NCI-H1417 treated with DMSO at 0.1 percent for 48 hours (cell line): ENCODE results near the gene CXorf65.

Experiments used
- DNase-seq: peaks from one replicate; lab custom pipeline; 2025; lab: John Stamatoyannopoulos, UW

Gene CXorf65

DNA sequence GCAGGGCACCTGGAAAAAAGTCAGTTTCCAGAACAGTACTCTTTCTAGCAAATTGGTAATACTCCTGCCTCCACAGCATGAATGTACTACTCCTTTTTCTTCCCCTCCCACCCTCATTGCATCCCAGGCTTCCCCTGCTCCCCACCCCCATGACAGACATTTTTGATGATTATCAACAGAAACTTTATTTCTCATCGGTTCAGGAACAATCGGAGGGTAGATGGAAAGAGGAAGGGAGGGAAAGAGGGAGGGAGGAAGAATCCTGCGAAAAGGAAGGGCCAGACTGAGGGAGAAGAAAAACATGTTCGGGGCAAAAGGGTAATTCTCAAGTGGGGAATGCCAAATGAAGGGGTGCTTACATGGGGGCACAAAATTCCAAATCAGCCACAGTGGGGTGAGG lies 705 bp upstream of the CXorf65 start:
- DNase-seq = no peak

DNA sequence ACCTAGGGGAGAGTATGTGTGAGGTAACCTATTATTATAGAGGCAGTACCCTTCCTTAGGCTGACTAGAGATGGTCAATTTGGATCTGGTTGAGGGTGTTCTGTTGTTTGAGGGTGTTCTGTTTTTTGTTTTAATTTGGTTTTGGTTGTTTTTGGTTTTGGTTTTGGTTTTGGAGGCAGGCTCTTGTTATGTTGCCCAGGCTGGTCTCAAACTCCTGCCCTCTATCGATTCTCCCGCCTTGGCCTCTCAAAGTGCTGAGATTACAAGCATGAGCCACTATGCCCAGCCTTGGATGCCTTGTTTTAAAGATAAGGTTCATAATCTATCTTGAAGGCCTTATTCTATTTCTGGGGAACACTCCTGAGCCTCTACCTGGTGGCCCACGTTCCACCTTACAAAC lies 912 bp downstream of the CXorf65 start:
- DNase-seq = no peak

DNA sequence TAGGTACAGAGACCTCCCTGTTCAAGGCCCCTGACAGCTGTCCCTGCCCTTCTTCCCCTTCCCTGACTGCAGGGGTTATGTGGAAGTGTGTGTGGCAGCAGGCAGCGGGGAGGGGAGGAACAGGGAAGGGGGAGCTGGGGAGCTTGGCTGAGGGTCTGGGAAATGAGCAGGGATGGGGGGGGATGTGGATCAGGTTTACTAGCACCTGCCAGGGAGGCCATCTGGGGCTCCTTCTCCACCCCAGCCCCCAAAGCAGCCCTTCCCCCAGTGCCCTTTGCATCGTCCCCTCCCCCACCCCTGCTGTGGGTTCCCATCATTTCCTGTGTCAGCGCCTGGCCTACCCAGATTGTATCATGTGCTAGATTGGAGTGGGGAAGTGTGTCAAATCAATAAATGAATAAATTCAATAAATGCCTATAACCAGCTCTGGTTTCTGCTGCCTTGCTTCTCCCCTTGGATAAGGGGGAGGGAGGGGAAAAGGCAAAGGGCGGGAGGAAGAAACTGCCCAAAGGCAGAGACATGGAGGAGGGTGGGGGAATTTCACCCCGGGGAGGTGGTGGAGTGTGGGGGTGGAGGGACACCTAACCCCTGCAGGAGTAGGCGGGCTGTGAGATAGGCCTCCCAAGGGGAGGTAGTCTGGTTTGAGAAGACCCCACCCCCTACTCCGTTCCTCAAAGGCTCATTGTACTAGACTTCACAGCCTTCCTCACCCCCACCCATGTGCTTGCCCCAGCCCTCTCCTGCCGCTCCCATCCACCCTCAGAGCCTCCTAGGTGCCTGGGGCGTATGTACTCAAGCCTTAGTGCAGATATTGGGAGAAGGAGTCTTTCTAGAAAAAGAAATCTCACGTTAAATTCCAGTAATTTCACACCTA lies 3.2 kb downstream of the CXorf65 start:
- DNase-seq = no peak

DNA sequence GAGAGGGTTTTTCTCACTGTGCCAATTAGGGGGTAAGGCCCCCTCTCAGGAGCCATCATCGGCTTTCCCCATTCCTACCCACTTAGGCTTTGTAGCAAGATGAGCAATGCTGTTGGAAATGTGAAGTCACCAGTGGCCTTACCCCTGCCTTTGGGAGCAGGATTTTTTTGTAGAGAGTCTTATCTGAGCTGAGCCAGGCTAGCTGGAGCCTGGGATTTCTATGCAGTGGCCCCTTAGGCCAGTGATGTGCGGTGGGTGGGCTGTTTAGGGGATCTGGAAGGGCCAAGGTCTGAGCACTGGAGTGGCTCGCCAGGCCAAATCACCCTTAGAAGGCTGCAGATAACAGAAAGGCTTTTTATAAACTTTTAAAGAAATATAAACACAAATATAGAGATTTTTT lies 4.2 kb downstream of the CXorf65 start:
- DNase-seq = no peak

DNA sequence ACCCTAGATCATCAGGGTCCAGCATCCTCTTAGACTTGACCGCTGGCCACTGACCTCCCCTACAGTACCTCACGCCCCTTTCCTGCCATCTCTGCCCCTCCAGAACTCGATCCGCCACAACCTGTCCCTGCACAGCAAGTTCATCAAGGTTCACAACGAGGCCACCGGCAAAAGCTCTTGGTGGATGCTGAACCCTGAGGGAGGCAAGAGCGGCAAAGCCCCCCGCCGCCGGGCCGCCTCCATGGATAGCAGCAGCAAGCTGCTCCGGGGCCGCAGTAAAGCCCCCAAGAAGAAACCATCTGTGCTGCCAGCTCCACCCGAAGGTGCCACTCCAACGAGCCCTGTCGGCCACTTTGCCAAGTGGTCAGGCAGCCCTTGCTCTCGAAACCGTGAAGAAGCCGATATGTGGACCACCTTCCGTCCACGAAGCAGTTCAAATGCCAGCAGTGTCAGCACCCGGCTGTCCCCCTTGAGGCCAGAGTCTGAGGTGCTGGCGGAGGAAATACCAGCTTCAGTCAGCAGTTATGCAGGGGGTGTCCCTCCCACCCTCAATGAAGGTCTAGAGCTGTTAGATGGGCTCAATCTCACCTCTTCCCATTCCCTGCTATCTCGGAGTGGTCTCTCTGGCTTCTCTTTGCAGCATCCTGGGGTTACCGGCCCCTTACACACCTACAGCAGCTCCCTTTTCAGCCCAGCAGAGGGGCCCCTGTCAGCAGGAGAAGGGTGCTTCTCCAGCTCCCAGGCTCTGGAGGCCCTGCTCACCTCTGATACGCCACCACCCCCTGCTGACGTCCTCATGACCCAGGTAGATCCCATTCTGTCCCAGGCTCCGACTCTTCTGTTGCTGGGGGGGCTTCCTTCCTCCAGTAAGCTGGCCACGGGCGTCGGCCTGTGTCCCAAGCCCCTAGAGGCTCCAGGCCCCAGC lies 5.7 kb downstream of the CXorf65 start:
- DNase-seq = no peak

DNA sequence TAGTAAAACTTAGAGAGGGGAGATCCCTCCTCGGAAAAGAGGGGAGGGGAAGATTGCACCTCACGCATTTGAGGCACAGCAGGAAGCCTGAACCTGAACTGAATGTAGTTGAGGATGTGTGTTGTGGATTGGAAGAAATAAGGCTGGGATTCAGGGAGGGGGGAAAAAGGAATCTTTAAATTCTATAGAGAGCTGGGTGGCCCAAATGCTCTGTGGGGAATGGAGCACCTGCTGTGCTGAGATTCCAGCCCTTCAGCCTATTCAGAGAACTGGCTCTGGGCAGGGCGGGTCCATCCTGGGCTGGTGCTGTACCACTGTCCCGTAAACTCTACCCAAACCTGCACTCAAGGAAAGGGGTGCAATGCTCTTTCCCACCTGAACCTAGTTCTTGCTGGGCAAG lies 6.8 kb downstream of the CXorf65 start:
- DNase-seq = no peak

DNA sequence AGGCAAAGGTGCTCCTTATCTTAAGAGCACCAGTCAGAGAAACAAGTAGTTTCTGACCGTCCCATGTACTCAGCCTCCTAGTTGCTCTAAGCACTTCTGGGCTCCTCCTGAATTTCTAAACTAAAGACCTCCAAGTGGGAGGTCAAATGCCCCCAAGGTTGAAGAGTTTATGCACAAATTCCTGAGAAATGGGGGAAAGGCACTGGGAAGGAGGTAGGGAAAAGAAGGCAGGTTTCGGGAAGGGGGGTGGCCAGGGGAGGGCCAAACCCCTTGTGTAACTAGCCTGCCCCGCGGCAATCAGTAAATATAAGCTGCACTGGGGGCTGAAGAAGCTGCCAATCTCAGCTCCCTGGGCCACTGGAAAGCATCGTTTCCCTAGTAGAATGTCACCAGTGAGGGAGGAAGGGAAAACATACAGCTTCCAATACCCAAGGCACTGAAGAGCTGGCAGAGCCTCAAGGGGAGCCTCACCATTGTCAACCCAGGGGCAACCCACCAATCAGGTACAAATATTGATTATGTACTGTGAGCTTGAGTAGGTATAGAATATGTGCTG lies 7.5 kb downstream of the CXorf65 start:
- no peak for DNase-seq

DNA sequence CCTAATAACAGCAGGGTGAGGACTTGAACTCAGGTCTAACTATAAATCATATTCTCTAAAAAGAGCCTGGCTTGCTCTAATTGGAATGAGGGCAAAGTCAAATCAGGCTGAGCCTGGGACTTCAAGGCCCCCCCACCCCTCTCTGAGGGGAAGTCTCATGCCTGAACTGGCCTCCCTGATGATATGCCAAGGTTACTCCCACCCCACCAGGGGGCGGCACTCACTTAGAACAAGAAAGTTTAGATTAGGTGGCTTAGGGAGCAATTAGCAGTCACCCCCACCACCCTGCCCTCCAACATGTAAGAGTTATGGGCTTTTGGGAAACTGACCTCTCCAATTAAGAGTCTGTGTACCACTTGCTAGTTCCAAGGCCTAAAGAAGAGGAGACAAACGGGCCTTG lies 8.2 kb downstream of the CXorf65 start:
- no peak for DNase-seq

DNA sequence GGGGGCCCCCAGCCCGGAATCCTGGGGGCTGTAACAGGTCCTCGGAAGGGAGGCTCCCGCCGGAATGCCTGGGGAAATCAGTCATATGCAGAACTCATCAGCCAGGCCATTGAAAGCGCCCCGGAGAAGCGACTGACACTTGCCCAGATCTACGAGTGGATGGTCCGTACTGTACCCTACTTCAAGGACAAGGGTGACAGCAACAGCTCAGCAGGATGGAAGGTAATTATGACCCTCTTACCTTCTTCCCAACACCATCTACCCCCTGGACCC lies 9.8 kb downstream of the CXorf65 start:
- DNase-seq = no peak

DNA sequence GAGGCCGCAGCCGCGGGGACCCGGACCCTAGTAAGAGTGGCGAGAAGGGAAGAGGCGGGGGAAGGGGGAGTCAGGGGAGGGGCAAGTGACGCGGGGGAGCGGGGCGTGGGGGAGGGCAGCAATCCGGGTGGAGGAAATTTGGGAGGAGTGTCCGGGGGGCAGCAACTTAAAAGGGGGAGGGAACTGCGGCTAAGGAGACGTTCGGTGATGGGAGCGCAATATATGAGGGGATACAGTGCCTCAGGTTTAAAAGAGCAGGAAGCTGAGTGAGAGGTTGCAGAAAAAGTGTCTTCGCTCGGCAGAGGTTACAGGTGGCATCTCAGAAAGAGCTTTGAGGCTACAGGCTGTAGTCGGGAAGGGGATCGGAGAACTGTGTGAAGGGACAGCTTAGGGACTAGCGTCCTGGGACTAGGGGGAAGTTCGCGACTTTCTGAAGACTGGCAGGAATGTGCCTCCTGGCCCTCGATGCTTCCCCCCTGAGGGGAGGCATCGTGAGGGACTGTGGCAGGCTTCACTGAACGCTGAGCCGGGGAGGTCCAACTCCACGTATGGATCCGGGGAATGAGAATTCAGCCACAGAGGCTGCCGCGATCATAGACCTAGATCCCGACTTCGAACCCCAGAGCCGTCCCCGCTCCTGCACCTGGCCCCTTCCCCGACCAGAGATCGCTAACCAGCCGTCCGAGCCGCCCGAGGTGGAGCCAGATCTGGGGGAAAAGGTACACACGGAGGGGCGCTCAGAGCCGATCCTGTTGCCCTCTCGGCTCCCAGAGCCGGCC lies 10.4 kb downstream of the CXorf65 start:
- no peak for DNase-seq

DNA sequence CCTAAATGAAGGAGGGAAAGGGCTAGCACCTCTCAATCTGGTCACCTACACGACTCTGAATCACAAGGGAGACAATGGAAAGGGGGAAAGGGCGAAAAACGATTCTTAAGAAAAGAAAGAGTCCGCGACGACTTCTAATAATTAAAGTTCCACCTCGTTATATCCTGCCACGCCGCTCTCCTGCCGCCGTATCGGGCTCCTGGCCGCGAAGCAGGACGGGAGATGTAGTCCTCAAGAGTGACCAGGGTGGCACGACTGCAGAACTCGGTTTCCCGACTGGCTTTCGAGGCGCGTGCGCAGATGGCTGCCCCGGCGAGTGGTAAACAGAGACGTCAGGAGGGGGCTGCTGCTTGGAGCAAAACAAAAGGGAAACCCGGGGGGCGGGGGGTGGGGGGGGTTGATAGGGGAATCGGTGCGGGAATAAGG lies 11.0 kb downstream of the CXorf65 start, which contains the start of gene FOXO4:
FOXO4 (plus strand) TSS at position 297 of the 426 bp plus-strand sequence. CDS start 678 bp downstream, outside the sequence.
- DNase-seq = peak; percentile 28

DNA sequence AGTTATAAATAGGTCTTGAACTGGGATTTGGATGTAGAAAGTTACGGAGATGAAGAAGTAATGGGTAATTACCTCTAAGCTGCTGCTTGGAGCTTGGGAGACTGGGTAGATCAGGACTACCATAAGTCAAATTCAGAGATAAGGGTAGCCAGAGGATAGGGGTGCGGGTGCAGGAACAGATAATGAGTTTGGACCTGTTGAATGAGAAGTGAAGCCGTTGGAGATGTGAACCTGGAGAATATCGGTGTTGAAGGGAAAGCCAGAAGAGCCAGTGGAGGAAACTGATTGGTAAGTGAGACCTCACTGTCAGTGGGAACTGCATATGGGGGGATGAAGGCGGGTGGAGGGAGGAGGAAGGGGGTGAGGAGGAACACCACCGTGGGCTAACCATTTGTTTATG lies 11.5 kb downstream of the CXorf65 start:
- DNase-seq = no peak

DNA sequence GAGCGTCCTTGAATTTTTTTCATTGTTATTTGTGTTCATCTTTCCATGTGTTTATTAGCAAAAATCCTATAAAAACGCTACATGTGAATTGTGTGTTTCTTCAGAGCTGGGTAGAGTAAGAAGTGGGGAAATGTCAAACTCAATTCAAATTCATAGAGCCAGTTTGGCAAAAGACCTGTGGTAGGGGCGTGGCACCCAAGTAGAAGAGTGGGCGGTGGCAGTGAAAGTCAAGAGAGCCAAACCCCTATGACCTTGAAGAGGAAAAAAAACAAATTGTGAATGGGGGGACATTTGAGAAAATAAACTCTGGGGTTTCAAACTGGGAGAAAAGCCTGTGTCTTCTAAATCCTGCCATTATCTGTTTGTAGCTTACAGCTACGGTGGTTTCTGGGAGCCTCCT lies 15.3 kb downstream of the CXorf65 start:
- DNase-seq = no peak

DNA sequence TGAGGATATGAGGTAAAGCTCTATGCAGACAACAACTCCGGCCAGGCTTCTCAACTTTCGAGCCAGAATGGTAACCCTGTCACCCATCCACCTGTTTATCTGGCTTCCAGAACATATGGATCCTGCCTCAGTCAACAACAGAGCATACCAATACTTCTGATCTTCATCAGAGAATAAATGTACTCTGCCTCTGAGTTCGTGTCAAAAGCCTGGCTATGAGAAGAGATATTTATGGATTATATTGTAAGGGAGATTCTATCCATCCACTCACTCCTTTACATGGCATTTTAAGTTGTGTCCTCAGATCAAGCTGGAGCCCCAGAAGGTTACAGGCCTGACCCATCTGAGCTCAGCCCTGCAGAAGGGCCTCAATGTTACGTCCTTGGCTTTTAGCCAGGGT lies 20.6 kb downstream of the CXorf65 start:
- DNase-seq = no peak

DNA sequence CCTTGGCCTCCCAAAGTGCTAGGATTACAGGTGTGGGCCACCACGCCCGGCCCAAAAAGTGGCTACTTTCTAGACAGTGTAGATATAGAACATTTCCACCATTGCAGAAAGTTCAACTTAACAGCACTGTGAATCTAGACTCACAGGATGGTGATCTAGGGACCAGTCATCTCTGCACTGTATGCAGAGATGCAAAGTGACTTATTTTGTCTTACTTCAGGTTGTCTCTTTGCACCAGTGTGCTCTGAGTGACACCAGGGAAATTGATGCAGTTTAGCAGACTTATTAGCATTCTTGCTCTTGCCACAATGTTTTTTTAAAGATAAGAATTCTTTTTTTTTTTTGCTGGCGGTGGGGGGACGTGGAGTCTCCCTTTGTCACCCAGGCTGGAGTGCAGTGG lies 23.7 kb downstream of the CXorf65 start:
- no peak for DNase-seq

DNA sequence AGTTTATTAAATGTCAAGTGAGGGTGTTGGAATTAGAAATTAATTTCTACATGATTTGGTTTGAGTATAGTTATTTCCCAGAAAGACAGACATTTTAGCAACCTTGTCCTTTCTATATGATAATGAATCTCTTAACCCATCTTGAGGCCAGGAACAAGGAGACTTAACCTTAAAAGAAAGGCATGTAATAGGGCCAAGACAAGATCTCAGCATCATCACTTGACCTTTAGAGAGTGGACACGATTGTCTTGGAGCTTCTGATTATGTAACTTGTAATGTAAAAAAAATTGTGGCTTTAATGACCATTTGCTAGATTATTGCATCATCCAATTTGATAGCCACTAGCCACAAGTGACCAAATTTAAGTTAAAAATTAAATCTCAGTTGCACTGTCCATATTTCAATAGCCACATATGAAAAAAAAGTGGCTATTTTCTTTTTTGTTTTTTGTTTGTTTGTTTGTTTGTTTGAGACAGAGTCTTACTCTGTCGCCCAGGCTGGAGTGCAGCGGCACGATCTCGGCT lies 24.4 kb downstream of the CXorf65 start:
- DNase-seq = no peak

DNA sequence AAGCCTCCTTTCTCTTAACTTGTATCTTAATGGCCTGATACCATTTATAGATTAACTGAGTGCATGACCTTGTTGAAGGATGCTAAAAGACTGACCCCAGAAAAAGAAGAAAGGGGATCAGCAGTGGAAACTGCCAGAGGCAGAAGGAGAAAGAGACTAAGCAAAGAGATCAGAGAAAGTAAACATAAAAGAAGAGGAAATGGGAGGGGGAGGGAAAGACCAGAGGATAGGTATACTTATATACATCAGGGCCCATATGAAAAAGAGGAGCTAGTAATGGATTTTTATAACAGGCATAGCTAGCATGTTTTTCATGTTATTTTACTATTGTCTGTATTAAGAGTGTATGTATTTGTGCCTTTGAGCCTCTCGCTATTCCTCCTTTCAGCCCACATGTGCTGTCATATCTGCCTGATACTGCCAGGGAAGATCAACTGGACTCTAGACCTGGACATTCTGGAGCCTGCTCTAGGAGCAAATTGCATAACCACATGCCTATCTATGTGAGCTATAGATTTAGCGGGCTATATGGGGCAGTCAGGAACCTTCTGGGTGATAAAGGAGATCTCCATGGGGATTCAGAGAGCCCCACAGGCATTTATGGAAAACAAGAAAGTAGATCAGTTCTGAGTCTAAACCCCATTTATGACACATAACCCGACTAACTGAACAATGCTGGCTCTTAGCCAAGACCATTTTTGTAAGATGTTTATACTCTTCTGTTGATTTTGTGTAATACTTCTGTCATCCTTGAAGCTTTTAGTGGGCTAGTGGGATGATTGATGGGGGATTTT lies 25.0 kb downstream of the CXorf65 start:
- DNase-seq = no peak

DNA sequence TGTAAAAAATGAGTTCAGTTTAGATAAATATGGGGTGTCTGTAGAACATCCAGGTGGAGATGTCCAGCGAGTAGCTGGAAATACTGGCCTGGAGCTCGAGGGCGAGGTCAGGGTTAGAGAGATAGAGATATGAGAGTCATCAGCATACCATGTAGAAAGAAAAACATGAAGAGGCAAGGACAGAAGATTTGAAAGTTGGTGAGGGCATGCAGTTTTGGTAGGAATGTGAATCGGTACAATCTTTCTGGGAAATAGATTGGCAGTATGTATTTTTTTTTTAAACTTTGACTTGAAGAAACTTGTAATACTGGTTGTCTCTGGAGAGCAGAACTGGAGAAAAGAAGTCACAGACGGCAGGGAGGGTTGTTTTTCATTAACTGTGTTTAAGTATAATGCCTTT lies 36.0 kb downstream of the CXorf65 start:
- no peak for DNase-seq

DNA sequence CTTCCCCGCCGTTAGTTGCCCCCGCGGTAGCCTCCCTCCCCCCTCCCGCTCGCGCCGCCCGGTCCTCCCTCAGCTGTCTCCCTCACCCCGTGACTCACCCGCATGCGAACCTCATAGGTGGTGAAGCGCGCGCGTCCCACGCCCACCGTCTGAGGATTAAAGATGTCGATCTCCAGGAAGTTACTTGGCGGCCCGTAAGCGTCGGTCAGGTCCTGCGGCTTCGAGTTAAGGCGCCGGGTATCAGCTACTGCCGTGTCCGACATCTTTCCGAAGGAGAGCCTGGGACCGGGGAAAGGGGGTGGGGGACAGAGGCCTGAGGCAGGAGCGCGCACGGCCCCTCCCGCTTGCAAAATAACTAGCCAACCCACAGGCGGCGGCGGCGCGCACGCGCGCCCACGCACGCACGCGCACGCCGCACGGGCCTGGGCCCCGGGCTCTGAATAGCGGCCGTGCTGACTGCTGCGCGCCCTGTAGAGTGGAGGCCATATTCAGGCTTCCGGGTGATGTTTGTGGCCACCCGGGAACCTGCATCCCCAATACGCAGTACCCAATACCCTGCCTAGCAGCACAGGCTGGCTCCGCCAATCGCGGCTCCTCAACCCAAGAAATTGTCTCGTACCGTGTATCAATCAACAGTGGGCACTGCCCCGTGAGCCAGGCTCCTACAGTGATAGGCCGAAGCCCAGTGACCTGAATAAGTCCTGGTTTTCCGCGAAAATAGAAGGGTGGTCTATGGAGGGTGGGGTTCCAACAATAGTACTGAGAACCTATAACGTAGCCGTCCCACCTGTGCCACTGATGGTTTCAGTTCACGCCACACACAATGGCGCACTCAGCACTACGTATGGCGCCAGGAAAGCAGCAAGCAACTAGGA lies 38.3 kb downstream of the CXorf65 start, which contains the start of gene SNX12:
SNX12 (minus strand) TSS at position 291 of the 875 bp plus-strand sequence; CDS start at position 263, 28 bp downstream.
- DNase-seq = peak; percentile 62

DNA sequence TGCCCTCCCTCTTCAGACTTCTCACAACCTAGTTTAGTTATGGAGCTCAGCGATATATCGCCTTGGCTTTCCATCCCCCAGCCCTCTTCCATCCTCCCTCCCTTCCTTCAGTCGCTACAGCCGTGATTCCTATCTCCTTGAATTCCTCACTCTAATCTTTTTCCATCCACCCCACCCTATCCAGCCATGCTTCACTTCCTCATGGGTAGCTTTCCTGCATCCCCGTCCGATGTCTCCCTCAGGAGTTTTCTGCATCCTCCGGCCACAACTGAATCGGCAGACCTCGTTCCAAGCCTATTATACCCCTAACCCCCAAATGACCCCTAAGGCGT lies 38.9 kb downstream of the CXorf65 start:
- DNase-seq = no peak
